Activated CD8-positive, alpha-beta memory T cell treated with anti-CD3 and anti-CD28 coated beads, Interleukin-2, amount 50 U/mL, for 48 hours (primary cell): ENCODE results near the gene ATP2C1.

Experiments
- DNase-seq: peaks from one replicate; pipeline ENCODE4 v3.0.0-alpha.2; 2020

ATP2C1 gene

DNA sequence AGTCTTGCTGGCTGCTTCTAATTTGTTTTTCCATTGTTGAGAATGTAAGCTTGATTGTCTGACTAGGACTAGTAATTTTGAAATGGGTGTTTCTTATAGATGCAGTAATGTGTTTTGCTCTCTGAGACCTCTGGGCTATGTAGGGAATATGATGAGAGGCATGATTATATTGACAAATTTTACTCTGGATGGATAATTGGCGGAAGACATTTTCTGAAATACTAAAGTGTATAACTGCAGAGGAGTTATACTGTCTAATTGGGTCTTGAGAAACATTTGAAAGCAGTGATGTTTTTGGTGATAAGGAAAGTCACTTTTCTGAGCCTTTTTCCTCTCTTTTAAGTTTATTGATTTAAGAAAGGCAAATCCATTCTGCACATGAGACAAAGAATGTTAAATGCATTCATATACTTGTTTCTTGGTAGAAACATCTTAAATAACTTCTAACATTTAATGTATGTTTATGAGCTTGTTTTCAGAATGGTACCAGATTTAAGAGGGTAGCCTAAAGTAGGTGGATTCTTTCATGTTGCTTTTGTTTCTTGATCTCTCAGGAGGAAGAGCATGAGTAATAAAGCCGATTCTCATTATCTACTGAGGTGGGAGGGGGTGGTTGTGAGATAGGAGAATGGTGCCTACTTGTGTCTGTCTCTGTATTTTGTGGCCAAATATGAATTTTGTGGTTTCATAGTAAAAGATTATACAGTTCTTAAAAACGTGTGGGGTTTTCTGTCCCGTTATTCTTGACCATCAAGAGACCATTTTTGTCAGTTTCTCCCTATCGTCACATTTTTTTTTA is 2.0 kb downstream of the ATP2C1 start:
- no peak for DNase-seq

DNA sequence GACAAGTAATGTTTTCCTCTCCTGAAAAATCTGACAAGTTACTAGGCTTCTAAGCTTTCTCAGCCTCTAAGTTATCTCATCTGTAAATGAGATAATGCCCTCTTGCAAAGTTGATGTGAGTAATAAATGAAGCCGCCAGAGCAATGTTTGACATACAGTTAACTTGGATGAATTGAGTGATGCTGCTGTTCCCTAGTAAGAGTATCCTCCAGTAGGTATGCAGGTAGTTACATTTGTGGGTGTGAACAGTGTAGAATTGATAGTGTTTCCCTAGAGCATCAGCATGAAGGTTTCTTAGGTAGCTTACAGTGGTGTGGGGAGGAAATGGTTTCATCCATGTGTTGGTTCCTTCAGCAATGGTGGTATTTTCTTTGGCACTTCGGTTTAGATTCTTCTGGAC is 3.4 kb downstream of the ATP2C1 start:
- DNase-seq = no peak

- DNase-seq = no peak
Measured at GRCh38 chr3:130900959-130901358, 7.1 kb downstream of the ATP2C1 start.

DNA sequence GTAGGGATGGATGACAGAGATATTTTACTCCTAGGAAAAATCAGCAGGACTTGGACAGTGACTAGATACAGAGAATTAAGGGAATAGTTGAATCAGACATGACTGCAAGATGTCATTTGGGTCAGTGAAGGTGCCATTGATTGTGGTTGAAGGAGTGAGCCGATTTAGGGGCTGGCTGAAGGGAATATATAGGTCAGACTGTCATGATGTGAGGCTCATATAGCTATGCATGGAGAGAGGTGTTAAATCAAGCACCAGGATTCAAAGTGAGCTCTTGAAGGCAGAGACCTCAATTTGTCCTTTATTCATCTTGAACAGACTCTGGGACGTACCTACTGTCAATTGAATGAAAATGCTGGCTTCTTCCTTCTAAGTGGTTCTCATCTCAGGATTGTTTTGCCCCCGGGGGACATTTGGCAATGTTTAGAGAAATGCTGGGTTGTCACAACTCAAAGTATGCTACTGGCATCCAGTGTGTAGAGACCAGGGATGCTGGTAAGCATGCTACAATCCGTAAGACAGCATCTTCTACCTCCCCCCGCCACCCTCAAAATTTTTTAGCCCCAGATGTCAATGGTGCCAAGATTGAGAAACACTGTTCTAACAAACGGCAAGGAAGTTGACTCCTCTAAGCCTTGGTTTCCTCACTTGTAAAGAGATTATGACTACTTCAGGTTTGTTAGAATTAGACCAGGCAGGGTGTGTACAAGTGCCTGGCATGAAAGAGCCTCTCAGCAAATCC is 7.8 kb downstream of the ATP2C1 start:
- DNase-seq = no peak

DNA sequence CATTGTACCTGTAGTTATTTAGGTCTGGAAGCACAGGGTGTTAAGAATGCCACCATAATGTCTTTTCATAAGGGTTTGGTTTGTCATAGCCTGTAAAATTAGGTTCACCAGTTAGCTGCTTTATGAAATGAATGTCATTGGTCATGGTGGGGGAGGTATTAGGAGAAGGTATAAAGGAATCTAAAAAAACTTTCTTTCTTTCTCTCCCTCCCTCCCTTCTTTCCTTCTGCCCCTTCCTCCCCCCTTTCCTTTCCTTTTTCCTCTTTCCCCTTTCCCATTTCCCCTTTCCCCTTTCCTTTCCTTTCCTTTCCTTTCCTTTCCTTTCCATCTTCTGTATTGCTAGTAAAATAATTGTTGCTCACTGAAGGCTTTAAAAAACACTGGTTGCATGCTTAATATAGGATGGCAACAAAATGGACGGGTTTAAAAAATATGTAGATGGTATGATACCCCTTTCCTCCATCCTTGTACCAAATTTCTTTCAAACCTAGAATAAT is 9.6 kb downstream of the ATP2C1 start:
- DNase-seq = no peak

- DNase-seq = no peak
Measured at GRCh38 chr3:130904491-130904890, 10.6 kb downstream of the ATP2C1 start.

DNA sequence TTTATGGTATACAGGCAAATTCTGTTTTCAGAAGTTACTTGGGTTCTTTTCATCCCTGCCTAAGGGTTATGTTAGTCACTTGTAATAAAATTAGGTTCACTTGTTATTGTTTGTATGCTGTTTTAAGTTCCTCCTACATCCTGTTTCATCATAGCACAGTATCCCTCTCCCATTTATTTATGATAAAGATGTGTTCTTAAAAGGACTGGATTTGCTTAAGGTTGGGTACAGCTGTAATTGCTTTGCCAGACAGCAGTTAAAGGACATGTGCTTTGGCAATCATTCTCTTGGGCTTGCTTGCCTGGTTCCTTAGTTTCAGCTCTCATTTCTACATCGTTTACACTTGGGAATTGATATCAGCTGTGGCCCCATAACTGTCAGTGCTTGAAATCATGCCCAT is 11.7 kb downstream of the ATP2C1 start:
- no peak for DNase-seq

DNA sequence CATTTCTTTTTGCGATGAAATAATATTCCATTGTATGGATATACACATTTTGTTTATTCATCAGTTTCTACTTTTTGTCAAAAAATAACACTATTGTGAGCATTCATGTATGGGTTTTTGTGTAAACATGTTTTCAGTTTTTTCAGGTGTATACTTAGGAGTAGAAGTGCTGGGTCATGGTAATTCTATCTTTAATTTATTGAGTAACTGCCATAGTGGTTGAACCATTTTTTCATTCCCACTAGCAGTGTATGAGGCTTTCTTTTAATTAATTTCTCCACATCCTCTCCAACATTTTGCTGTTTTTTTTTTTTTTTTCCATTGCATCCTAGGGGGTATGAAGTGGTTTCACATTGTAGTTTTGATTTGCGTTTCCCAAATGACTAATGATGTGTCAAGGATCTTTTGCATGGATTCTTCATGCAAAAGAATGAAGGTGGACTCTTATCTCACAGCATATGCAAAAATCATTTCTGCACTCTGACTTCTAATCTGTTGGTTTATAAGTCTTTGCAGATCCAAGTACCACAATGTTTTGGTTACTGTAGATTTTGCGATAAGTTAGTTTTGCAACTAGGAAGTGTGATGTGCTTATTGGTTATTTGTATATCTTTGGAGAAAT is 12.6 kb downstream of the ATP2C1 start:
- DNase-seq = no peak

- DNase-seq = no peak
Measured at GRCh38 chr3:130907500-130907899, 13.6 kb downstream of the ATP2C1 start.

GRCh38 chr3:130907966-130908365 is 14.1 kb downstream of the ATP2C1 start:
- DNase-seq = no peak

GRCh38 chr3:130915567-130916292 is 21.8 kb downstream of the ATP2C1 start:
- no peak for DNase-seq

DNA sequence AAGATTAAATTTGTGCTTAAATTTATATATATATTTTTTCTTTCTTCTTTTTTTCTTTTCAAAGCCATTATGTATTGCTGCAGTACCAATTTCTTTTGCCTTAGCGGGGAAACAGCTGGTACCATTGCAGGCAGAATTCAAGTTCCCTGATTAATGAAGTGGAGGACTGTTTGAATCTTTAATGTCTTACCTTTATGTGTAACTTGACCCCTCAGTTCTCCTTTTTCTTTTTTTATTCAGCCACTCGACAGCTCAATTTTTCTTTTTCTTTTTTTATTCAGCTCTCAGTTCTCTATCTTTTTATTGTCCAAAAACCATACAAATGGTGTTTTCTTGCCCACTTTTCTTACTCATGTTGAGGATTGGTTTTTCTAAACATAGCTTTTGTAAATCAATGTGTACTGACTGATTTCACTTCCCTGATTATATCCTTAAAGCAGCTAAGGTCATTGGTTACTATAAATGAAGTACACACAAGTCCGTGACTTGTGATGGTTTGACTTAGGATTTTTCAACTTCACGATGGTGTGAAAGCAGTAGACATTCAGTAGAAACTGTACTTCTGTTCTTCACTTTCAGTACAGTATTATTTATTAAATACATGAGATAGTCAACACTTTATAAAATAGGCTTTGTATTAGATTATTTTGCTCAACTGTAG is 22.8 kb downstream of the ATP2C1 start:
- DNase-seq = no peak

DNA sequence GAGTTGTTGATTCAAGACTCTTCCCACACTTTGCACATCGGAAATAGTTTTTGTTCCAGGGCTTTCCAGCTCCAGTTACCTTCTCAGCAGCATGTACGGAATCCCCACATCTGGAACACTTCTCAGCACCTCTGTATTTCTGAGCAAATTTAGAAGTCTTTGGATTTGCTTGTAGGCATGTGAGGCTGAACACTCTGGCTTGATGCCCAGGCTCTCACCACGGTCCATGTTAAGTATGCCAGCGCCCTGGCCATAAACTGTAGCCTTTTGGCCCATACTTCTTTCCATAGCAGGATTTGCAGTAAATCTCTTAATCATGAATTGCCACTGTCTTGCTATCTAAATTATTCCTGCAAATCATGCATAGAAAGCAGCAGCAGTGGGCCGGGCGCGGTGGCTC is 24.4 kb downstream of the ATP2C1 start:
- no peak for DNase-seq

- no peak for DNase-seq
Measured at GRCh38 chr3:130925628-130926027, 31.7 kb downstream of the ATP2C1 start.

DNA sequence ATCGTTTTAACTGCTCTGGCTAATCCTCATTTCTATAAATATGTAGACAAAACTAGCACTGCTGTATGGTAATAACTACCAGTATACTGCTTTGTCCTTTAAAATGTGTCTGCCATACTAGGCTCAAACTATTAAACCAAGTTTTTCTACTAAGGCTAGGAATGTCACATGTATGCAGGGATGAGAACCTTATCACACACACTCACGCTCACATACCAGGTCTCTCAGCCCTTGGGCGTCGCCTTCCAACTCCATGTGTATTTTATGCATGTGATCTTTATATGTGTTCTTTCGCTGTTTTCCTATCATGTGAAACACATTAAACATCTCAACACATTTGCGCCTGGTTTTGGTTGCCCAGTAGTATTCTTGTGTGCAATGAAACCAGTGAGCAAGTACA is 32.6 kb downstream of the ATP2C1 start:
- no peak for DNase-seq

GRCh38 chr3:130929804-130930203 is 35.9 kb downstream of the ATP2C1 start:
- no peak for DNase-seq

DNA sequence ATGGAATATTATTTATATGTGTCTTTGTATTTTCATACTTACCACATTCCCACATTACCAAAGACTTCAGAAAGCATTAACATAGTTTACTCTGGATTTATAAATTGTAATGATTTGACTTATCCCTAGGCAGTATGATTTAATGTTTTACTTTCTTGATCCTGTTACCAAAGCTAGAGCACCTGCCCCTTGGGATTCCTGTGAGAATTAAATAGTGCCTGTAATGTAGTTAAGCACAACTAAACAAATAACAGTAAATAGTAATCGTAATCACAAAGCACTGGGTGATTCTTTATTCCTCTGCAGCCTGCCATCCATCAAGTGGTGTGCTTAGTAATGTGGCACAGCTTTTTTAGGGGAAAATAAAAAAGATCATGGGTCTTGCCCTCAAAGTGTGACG is 39.1 kb downstream of the ATP2C1 start:
- DNase-seq = no peak

GRCh38 chr3:130933801-130934345 is 40.0 kb downstream of the ATP2C1 start:
- DNase-seq = no peak

GRCh38 chr3:130934442-130935089 is 40.7 kb downstream of the ATP2C1 start:
- DNase-seq = no peak

- DNase-seq = no peak
Measured at GRCh38 chr3:130935761-130936492, 42.0 kb downstream of the ATP2C1 start.

DNA sequence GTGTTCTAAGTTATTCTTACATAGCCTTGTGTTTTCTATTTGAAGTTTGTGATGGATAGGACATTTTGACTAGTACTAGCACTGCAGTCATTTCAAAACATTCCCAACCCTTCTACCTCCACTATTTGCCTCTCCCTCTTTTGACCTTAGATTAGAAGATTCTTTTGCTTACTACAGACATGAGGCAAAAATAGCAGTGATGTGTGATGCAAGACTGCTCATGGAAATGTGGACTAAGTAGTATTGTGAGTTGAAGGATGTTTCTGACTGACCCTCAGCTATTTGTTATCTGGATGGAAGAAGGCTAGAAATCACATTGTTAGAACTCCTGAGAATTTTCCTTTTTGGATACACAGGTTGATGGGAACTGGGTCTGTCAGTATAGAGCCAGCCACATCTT is 45.9 kb downstream of the ATP2C1 start:
- no peak for DNase-seq
